A673 (cell line): Measurements from ENCODE around the gene ATP8B4. TPM values are rescaled to one million over a fixed set of nuclear protein-coding genes. Genes with fewer than 3 reads are reported as not detected.

Source experiments
- BruUV-seq: library from RNA; stranded (reverse); fragments of 400-500 nt; replicated peaks from 2 replicates; lab custom pipeline; 2021; lab: Mats Ljungman, UMichigan
- CTCF ChIA-PET: fragments of 300-600 bp; sonication (Branson Sonifier 250); formaldehyde crosslinking; loops from one replicate; lab custom pipeline; 2022; ENCODE audit warnings: antibody characterized with exemption; lab: Charles Lee
- POLR2A ChIA-PET: fragments of 300-600 bp; sonication (Branson Sonifier 250); formaldehyde crosslinking; loops from one replicate; lab custom pipeline; 2022; ENCODE audit warnings: antibody characterized with exemption; ENCODE audit not compliant: low non-redundant PET; lab: Charles Lee
- DNase-seq: peaks from one replicate; pipeline ENCODE4 v3.0.0-alpha.2; 2015; ENCODE audit warnings: low spot score
- H3K27ac ChIP-seq: fragments of 200-600 bp; sonication (generic); 2 replicates; pipeline ENCODE4 v1.5.1; 2016; ENCODE audit warnings: mixed run types, low read depth, mild to moderate bottlenecking, mixed read lengths, antibody characterized with exemption, low read length; ENCODE audit not compliant: poor library complexity, severe bottlenecking
- H3K27me3 ChIP-seq: fragments of 200-600 bp; sonication (generic); replicated peaks from 2 replicates; pipeline ENCODE4 v1.6.1; 2017; ENCODE audit warnings: mixed run types, low read depth, mild to moderate bottlenecking, mixed read lengths, antibody characterized with exemption, low read length; ENCODE audit not compliant: insufficient read depth, poor library complexity
- H3K36me3 ChIP-seq: fragments of 200-600 bp; sonication (generic); 2 replicates; pipeline ENCODE4 v1.6.1; 2016; ENCODE audit warnings: mixed run types, mild to moderate bottlenecking, mixed read lengths, antibody characterized with exemption, low read length; ENCODE audit not compliant: insufficient read depth, poor library complexity, severe bottlenecking
- H3K4me1 ChIP-seq: fragments of 200-600 bp; sonication (generic); 2 replicates; pipeline ENCODE4 v1.6.1; 2017; ENCODE audit warnings: mixed run types, mild to moderate bottlenecking, mixed read lengths, antibody characterized with exemption, low read length; ENCODE audit not compliant: insufficient read depth, poor library complexity, severe bottlenecking
- H3K4me3 ChIP-seq: fragments of 200-600 bp; sonication (generic); 2 replicates; pipeline ENCODE4 v1.5.1; 2016; ENCODE audit warnings: low read depth, mixed run types, mild to moderate bottlenecking, mixed read lengths, low read length; ENCODE audit not compliant: poor library complexity, severe bottlenecking
- H3K9me3 ChIP-seq: fragments of 200-600 bp; sonication (generic); 2 replicates; pipeline ENCODE4 v1.6.1; 2016; ENCODE audit warnings: mixed run types, low read depth, mild to moderate bottlenecking, mixed read lengths, antibody characterized with exemption, low read length; ENCODE audit not compliant: poor library complexity, severe bottlenecking
- EZH2 ChIP-seq: fragments of 200-600 bp; sonication (generic); IDR thresholded peaks from 2 replicates; pipeline ENCODE4 v1.6.1; 2017; ENCODE audit warnings: borderline replicate concordance, low read depth, mild to moderate bottlenecking, mixed read lengths, antibody characterized with exemption, low read length; ENCODE audit not compliant: poor library complexity, severe bottlenecking
- intact Hi-C: fragments of 100-400 bp; cut with micrococcal nuclease; formaldehyde crosslinking; loops from one replicate; pipeline ENCODE4 v1.10.0; 2022; ENCODE audit not compliant: unreplicated experiment
- total RNA-seq: library from RNA; stranded (reverse); gene quantifications from 2 replicates; pipeline ENCODE4 v1.2.3, GENCODE V29; 2021
- TF ChIP-seq, protein P1 (sequence below): fragments of 300-800, 200-600 bp; sonication (generic); conservative IDR thresholded peaks from 2 replicates; pipeline ENCODE4 v1.5.1; 2017; ENCODE audit warnings: low read depth, mild to moderate bottlenecking, antibody characterized with exemption, low read length, moderate library complexity, mixed read lengths

Gene ATP8B4
- total RNA-seq, 1 experiment from 2014 or later: 0.30 TPM

DNA sequence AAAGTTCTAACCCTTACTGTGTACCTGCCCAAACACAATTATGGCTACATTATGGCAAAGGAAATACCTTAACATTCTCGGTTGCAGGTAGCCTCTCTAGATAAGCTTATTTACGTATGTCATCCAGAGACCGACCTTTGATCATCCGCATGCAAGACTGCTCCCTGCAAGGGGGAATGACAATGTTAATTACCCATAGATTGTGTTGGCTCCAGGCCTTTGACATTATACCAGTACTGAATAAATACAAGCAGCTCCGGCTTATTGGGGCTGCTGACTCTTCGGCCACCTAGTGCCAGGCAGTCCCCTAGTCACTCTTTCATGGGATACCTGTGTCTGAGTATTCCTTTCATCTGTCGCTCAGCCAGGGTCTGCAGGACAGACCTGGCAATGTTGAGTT lies 274.6 kb downstream of the ATP8B4 start:
- CTCF ChIA-PET: no interaction called here
- no peak overlapping the region for H3K4me3 ChIP-seq
- H3K27me3 ChIP-seq: no peaks in the 10 kb centered on the region
- no peak for DNase-seq
- TF ChIP-seq, protein P1, sequence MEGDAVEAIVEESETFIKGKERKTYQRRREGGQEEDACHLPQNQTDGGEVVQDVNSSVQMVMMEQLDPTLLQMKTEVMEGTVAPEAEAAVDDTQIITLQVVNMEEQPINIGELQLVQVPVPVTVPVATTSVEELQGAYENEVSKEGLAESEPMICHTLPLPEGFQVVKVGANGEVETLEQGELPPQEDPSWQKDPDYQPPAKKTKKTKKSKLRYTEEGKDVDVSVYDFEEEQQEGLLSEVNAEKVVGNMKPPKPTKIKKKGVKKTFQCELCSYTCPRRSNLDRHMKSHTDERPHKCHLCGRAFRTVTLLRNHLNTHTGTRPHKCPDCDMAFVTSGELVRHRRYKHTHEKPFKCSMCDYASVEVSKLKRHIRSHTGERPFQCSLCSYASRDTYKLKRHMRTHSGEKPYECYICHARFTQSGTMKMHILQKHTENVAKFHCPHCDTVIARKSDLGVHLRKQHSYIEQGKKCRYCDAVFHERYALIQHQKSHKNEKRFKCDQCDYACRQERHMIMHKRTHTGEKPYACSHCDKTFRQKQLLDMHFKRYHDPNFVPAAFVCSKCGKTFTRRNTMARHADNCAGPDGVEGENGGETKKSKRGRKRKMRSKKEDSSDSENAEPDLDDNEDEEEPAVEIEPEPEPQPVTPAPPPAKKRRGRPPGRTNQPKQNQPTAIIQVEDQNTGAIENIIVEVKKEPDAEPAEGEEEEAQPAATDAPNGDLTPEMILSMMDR: no peak
- TF ChIP-seq EZH2: no peak
- H3K36me3 ChIP-seq: no peaks in the 10 kb centered on the region
- BruUV-seq: no TSS peak
- intact Hi-C loops: no loop called here
- no peak overlapping the region for H3K27ac ChIP-seq
- no peaks in the 10 kb centered on the region for H3K9me3 ChIP-seq
- no peaks in the 10 kb centered on the region for H3K4me1 ChIP-seq
- POLR2A ChIA-PET: no interaction called here

DNA sequence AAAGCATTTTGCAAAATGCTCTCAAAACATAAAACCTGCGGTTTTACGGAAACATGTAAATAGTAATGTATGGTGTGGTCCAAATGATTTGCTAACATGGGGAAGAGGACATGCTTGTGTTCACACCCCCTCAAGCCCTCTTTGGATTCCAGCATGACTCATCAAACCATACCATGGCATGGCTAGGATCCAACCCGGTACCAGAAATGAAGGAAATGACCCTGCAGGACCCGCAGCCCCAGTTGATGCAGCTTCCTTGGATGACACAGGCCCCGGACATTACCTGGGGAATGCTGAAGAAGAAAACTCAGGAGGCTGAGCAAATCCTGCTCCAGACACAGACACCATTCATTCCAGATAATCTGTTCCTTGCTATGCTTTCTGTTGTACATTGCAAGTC lies 275.3 kb downstream of the ATP8B4 start:
- no peak overlapping the region for H3K27ac ChIP-seq
- no peaks in the 10 kb centered on the region for H3K27me3 ChIP-seq
- intact Hi-C loops: no loop called here
- no peaks in the 10 kb centered on the region for H3K36me3 ChIP-seq
- POLR2A ChIA-PET: no interaction called here
- no TSS peak for BruUV-seq
- no peaks in the 10 kb centered on the region for H3K4me1 ChIP-seq
- no peak overlapping the region for H3K4me3 ChIP-seq
- H3K9me3 ChIP-seq: no peaks in the 10 kb centered on the region
- DNase-seq: no peak
- CTCF ChIA-PET: no interaction called here
- no peak for TF ChIP-seq EZH2
- TF ChIP-seq, protein P1: no peak

DNA sequence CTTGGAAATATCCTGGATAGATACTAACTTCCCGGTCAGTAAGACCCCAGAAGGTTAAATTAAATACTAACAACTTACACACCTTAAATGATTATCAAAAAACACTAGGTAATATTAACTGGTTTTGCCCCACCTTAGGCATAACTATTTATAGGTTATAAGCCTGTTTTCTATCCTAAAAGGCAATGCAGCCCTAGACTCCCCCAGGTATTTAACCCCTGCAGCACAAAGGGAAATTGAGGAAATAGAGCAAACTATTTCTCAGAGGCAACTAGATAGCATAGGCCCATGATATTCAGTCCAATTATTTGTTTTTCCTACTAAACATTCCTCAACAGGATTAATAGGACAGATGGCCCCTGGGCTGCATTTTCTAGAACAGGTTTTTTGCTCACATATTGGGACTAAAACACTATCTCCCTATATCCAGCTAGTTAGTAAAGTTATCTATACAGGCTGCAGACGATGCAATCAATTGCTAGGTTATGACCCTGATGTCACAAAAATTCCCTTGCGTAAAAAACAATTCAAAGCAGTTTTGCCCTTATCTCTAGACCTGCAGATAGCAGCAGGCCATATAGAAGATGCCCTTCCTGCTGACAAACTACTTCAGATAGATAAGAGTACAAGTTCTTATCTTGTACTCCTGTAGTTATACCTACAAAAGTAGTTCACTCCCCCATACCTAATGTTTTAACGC lies 276.9 kb downstream of the ATP8B4 start:
- intact Hi-C loops: no loop called here
- ChIA-PET CTCF (no interaction called here), POLR2A (no interaction called here)
- no peaks in the 10 kb centered on the region for H3K36me3 ChIP-seq
- DNase-seq: no peak
- H3K4me1 ChIP-seq: no peaks in the 10 kb centered on the region
- H3K27me3 ChIP-seq: no peaks in the 10 kb centered on the region
- H3K4me3 ChIP-seq: no peak overlapping the region
- TF ChIP-seq EZH2: no peak
- TF ChIP-seq, protein P1: no peak
- H3K27ac ChIP-seq: no peak overlapping the region
- BruUV-seq: no TSS peak
- no peaks in the 10 kb centered on the region for H3K9me3 ChIP-seq
